WTC11 (cell line): ENCODE data around the gene AMIGO1. TPM values are rescaled to one million over a fixed set of nuclear protein-coding genes. Genes with fewer than 3 reads are reported as not detected.

Experiments used
- ATAC-seq: fragments of 200-7000 bp; cut with Tn5 transposase; 2 replicates; pipeline ENCODE4 v1.10.0; 2021; ENCODE audit warnings: mild to moderate bottlenecking, moderate library complexity
- CTCF ChIA-PET: fragments of 300-600 bp; sonication (Branson Sonifier 250); formaldehyde crosslinking; loops from one replicate; lab custom pipeline; 2021; ENCODE audit warnings: antibody characterized with exemption; lab: Charles Lee
- POLR2A ChIA-PET: fragments of 350-600 bp; sonication (Branson Sonifier 250); formaldehyde crosslinking; loops from one replicate; lab custom pipeline; 2021; ENCODE audit warnings: antibody characterized with exemption; lab: Charles Lee
- DNase-seq: peaks from one replicate; pipeline ENCODE4 v3.0.0; 2021; ENCODE audit warnings: low spot score
- H3K27ac Mint-ChIP-seq: 2 replicates; pipeline ENCODE4 v1.8.0; 2021; ENCODE audit warnings: mixed read lengths
- H3K27me3 Mint-ChIP-seq: 2 replicates; pipeline ENCODE4 v1.8.0; 2021; ENCODE audit warnings: low read depth, mild to moderate bottlenecking, moderate library complexity, mixed read lengths
- H3K36me3 Mint-ChIP-seq: 2 replicates; pipeline ENCODE4 v1.8.0; 2021; ENCODE audit warnings: mixed read lengths
- H3K4me1 Mint-ChIP-seq: 2 replicates; pipeline ENCODE4 v1.8.0; 2022; ENCODE audit warnings: mixed read lengths
- H3K4me3 Mint-ChIP-seq: 2 replicates; pipeline ENCODE4 v1.8.0; 2021; ENCODE audit warnings: mild to moderate bottlenecking, moderate library complexity, mixed read lengths
- H3K9me3 Mint-ChIP-seq: 2 replicates; pipeline ENCODE4 v1.8.0; 2021; ENCODE audit warnings: mixed read lengths
- CTCF ChIP-seq: fragments of 200-600 bp; IDR thresholded peaks from 2 replicates; pipeline ENCODE4 v1.8.0; 2022; ENCODE audit warnings: antibody characterized with exemption
- GABPB1 ChIP-seq: sonication (generic); formaldehyde crosslinking; IDR thresholded peaks from 2 replicates; pipeline ENCODE4 v1.8.1; 2023; ENCODE audit warnings: mild to moderate bottlenecking, missing genetic modification reagents
- HMGXB4 ChIP-seq: sonication (generic); formaldehyde crosslinking; IDR thresholded peaks from 2 replicates; pipeline ENCODE4 v1.8.1; 2023; ENCODE audit warnings: mild to moderate bottlenecking, moderate library complexity, missing genetic modification reagents
- KAT7 ChIP-seq: sonication (generic); formaldehyde crosslinking; IDR thresholded peaks from 2 replicates; pipeline ENCODE4 v1.8.1; 2023; ENCODE audit warnings: missing genetic modification reagents, mild to moderate bottlenecking, borderline replicate concordance
- MAX ChIP-seq: sonication (generic); formaldehyde crosslinking; IDR thresholded peaks from 2 replicates; pipeline ENCODE4 v1.8.0; 2022; ENCODE audit warnings: mild to moderate bottlenecking, missing genetic modification reagents
- NR2C2 ChIP-seq: sonication (generic); formaldehyde crosslinking; IDR thresholded peaks from 2 replicates; pipeline ENCODE4 v1.8.0; 2022; ENCODE audit warnings: mild to moderate bottlenecking, missing genetic modification reagents
- PREB ChIP-seq: sonication (generic); formaldehyde crosslinking; IDR thresholded peaks from 2 replicates; pipeline ENCODE4 v1.8.1; 2022; ENCODE audit warnings: mild to moderate bottlenecking, missing genetic modification reagents, moderate library complexity, borderline replicate concordance
- RELA ChIP-seq: sonication (generic); formaldehyde crosslinking; IDR thresholded peaks from 2 replicates; pipeline ENCODE4 v1.8.1; 2022; ENCODE audit warnings: missing genetic modification reagents, mild to moderate bottlenecking, borderline replicate concordance
- ZNF416 ChIP-seq: fragments of 250-450 bp; sonication (Bioruptor Pico); IDR thresholded peaks from 2 replicates; pipeline ENCODE4 v1.9.0; 2021; ENCODE audit warnings: mild to moderate bottlenecking, inconsistent platforms
- ZNF423 ChIP-seq: fragments of 250-450 bp; sonication (Bioruptor Pico); IDR thresholded peaks from 2 replicates; pipeline ENCODE4 v2.1.2; 2022; ENCODE audit warnings: mild to moderate bottlenecking, moderate library complexity
- total RNA-seq: library from RNA; stranded (reverse); gene quantifications from 3 replicates; pipeline ENCODE4 v1.2.3, GENCODE V29; 2021

Gene AMIGO1
- total RNA-seq, 1 experiment from 2014 or later, result 2.4 TPM

GRCh38 chr1:109532365-109533136 lies 23.0 kb upstream of the AMIGO1 start:
- H3K4me3 Mint-ChIP-seq, result peak overlapping the region; percentile 38; the same call in 1 of the 2 replicates
- peak overlapping the region; percentile 8; the same call in 1 of the 2 replicates for H3K27ac Mint-ChIP-seq
- TF ChIP-seq RELA (CRISPR knock-in tag) (no peak), GABPB1 (CRISPR knock-in tag) (0 out of 2 replicates have a peak, but pooled peaks have one; percentile 15), KAT7 (CRISPR knock-in tag) (0 out of 2 replicates have a peak, but pooled peaks have one; percentile 55), PREB (no peak), ZNF416 (CRISPR knock-in tag) (peak; percentile 45; the same call in 1 of the 2 replicates), CTCF (peak; percentile 97), ZNF423 (CRISPR knock-in tag) (peak; percentile 18; the same call in 1 of the 2 replicates), MAX (CRISPR knock-in tag) (peak; percentile 45; the same call in 1 of the 2 replicates), HMGXB4 (0 out of 2 replicates have a peak, but pooled peaks have one; percentile 50)
- ATAC-seq, result peak; percentile 91
- peak; percentile 96 for DNase-seq
- H3K9me3 Mint-ChIP-seq, result no peaks in the 10 kb centered on the region
- CTCF ChIA-PET, result interaction anchor here (0.5 to 16.4 kb wide), 64 partner anchors 9 to 502 kb away, joined by 3 to 740 read pairs (median 5); partner anchors contain the start of genes AMIGO1, ATXN7L2, CELSR2 and CYB561D1
- H3K4me1 Mint-ChIP-seq, result peaks cover 10% of the 10 kb centered on the region
- POLR2A ChIA-PET, result interaction anchor here (0.7 to 2.0 kb wide), 5 partner anchors 14 to 42 kb away, joined by 3 to 6 read pairs (median 4); partner anchors contain the start of genes AMIGO1 and GNAI3
- H3K36me3 Mint-ChIP-seq, result no peaks in the 10 kb centered on the region
- peaks cover 8% of the 10 kb centered on the region for H3K27me3 Mint-ChIP-seq

- no peaks in the 10 kb centered on the region for H3K9me3 Mint-ChIP-seq
- H3K36me3 Mint-ChIP-seq, result no peaks in the 10 kb centered on the region
- DNase-seq (no peak), ATAC-seq (no peak)
- H3K4me3 Mint-ChIP-seq, result no peak overlapping the region
- TF ChIP-seq MAX (CRISPR knock-in tag) (0 out of 2 replicates have a peak, but pooled peaks have one; percentile 10), CTCF (no peak), NR2C2 (CRISPR knock-in tag) (no peak)
- ChIA-PET POLR2A (interaction anchor here (1.1 to 2.0 kb wide), 3 partner anchors 22 to 41 kb away, joined by 3 to 6 read pairs (median 5); partner anchors contain the start of gene AMIGO1), CTCF (interaction anchor here (0.6 to 16.4 kb wide), 41 partner anchors 9 to 927 kb away, joined by 3 to 740 read pairs (median 8); partner anchors contain the start of genes AMIGO1, ATXN7L2, CYB561D1 and GNAI3)
- no peak overlapping the region for H3K27ac Mint-ChIP-seq
- peaks cover 8% of the 10 kb centered on the region for H3K27me3 Mint-ChIP-seq
- H3K4me1 Mint-ChIP-seq, result peaks cover 10% of the 10 kb centered on the region
These were observed 22.4 kb upstream of the AMIGO1 start for GRCh38 chr1:109531826-109532364.
